HL-60 (cell line): ENCODE measurements around the gene PRDM1.

ENCODE experiments used
- DNase-seq, 2 experiments: peaks; one replicate each; pipeline ENCODE4 v3.0.0-alpha.2; 2010 to 2020; ENCODE audit warnings: low read depth in 1 of 2, low spot score in 1 of 2
- H3K27ac ChIP-seq: fragments of 250-450 bp; sonication (Bioruptor Pico); replicated peaks from 2 replicates; pipeline ENCODE4 v1.5.1; 2020; ENCODE audit warnings: mild to moderate bottlenecking, moderate library complexity
- H3K27me3 ChIP-seq: fragments of 250-450 bp; sonication (Bioruptor Pico); 2 replicates; pipeline ENCODE4 v1.5.1; 2021; ENCODE audit warnings: mild to moderate bottlenecking, moderate library complexity; ENCODE audit not compliant: insufficient read depth, poor library complexity, severe bottlenecking
- H3K4me3 ChIP-seq: replicated peaks from 2 replicates; pipeline ENCODE4 v1.5.1; 2011; ENCODE audit warnings: mild to moderate bottlenecking, control low read depth, low read length; ENCODE audit not compliant: insufficient read depth
- CTCF ChIP-seq: IDR thresholded peaks from one replicate; pipeline ENCODE4 v1.5.1; 2011; ENCODE audit warnings: low read length, control low read depth, inconsistent platforms; ENCODE audit not compliant: insufficient read depth
- GABPA ChIP-seq: IDR thresholded peaks from 2 replicates; pipeline ENCODE4 v1.6.1; 2012; ENCODE audit warnings: low read depth
- POLR2AphosphoS5 ChIP-seq: IDR thresholded peaks from 2 replicates; pipeline ENCODE4 v1.6.1; 2012; ENCODE audit warnings: low read depth
- SPI1 ChIP-seq: IDR thresholded peaks from 2 replicates; pipeline ENCODE4 v1.6.1; 2012; ENCODE audit warnings: low read depth, mild to moderate bottlenecking, borderline replicate concordance
- TF ChIP-seq, protein P1 (sequence below): IDR thresholded peaks from 2 replicates; pipeline ENCODE4 v1.6.1; 2012; ENCODE audit warnings: low read depth; ENCODE audit not compliant: insufficient replicate concordance

PRDM1 gene

GRCh38 chr6:106104941-106105340 lies 18.8 kb downstream of the PRDM1 start:
- H3K4me3 ChIP-seq, result no peak overlapping the region
- no peaks in the 10 kb centered on the region for H3K27me3 ChIP-seq
- no peak for DNase-seq
- H3K27ac ChIP-seq, result no peak overlapping the region
- TF ChIP-seq POLR2AphosphoS5 (no peak), GABPA (no peak), CTCF (no peak), SPI1 (no peak)
- TF ChIP-seq, protein P1, sequence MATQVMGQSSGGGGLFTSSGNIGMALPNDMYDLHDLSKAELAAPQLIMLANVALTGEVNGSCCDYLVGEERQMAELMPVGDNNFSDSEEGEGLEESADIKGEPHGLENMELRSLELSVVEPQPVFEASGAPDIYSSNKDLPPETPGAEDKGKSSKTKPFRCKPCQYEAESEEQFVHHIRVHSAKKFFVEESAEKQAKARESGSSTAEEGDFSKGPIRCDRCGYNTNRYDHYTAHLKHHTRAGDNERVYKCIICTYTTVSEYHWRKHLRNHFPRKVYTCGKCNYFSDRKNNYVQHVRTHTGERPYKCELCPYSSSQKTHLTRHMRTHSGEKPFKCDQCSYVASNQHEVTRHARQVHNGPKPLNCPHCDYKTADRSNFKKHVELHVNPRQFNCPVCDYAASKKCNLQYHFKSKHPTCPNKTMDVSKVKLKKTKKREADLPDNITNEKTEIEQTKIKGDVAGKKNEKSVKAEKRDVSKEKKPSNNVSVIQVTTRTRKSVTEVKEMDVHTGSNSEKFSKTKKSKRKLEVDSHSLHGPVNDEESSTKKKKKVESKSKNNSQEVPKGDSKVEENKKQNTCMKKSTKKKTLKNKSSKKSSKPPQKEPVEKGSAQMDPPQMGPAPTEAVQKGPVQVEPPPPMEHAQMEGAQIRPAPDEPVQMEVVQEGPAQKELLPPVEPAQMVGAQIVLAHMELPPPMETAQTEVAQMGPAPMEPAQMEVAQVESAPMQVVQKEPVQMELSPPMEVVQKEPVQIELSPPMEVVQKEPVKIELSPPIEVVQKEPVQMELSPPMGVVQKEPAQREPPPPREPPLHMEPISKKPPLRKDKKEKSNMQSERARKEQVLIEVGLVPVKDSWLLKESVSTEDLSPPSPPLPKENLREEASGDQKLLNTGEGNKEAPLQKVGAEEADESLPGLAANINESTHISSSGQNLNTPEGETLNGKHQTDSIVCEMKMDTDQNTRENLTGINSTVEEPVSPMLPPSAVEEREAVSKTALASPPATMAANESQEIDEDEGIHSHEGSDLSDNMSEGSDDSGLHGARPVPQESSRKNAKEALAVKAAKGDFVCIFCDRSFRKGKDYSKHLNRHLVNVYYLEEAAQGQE, result no peak

GRCh38 chr6:106105493-106105892 lies 19.4 kb downstream of the PRDM1 start:
- DNase-seq, result no peak
- H3K4me3 ChIP-seq, result no peak overlapping the region
- H3K27me3 ChIP-seq, result no peaks in the 10 kb centered on the region
- no peak for TF ChIP-seq GABPA
- TF ChIP-seq CTCF, result no peak
- TF ChIP-seq POLR2AphosphoS5, result no peak
- TF ChIP-seq SPI1, result no peak
- TF ChIP-seq, protein P1, result no peak
- H3K27ac ChIP-seq, result no peak overlapping the region

- Histone ChIP-seq H3K27ac (no peak overlapping the region), H3K27me3 (no peaks in the 10 kb centered on the region), H3K4me3 (no peak overlapping the region)
- TF ChIP-seq POLR2AphosphoS5 (no peak), SPI1 (no peak), CTCF (no peak), GABPA (no peak)
- TF ChIP-seq, protein P1, result no peak
- no peak for DNase-seq
These were observed 20.3 kb downstream of the PRDM1 start for GRCh38 chr6:106106276-106107042.
